ENCODE data around the gene SPATA20.
A peak's percentile ranks its signal among the peaks of the same experiment; 100 is the strongest.

The SPATA20 gene

GRCh38 chr17:50508573-50509460 is 38.2 kb upstream of the SPATA20 start:
- no peaks in the 10 kb centered on the region for H3K27me3 ChIP-seq (ENCODE audit: insufficient read depth, low read length)
- no peaks in the 10 kb centered on the region for H3K36me3 ChIP-seq (ENCODE audit: insufficient read depth, low read length)
- H3K9me3 ChIP-seq (ENCODE audit: insufficient read depth, low read depth, low read length) = no peaks in the 10 kb centered on the region
- peak overlapping the region; percentile 70 for H3K9ac ChIP-seq (ENCODE audit: low read depth, low read length)
- 0 out of 2 replicates have a peak, but pooled peaks cover 11% of the 10 kb centered on the region for H3K4me1 ChIP-seq (ENCODE audit: insufficient read depth, low read length)
- 27% methylated on average over 32 of the region's 32 CpGs for whole genome bisulfite sequencing
- H3K27ac ChIP-seq (ENCODE audit: low read depth, low read length) = peak overlapping the region; percentile 13; the same call in 1 of the 2 replicates
- peak overlapping the region; percentile 91 for H3K4me3 ChIP-seq (ENCODE audit: low read length)

- H3K4me3 ChIP-seq (ENCODE audit: low read length) = no peak overlapping the region
- no peaks in the 10 kb centered on the region for H3K36me3 ChIP-seq (ENCODE audit: insufficient read depth, low read length)
Observed at GRCh38 chr17:50511058-50511457, 35.9 kb upstream of the SPATA20 start.

GRCh38 chr17:50513495-50513894 is 33.5 kb upstream of the SPATA20 start:
- Histone ChIP-seq H3K27ac (ENCODE audit: low read depth, low read length) (no peak overlapping the region), H3K4me3 (ENCODE audit: low read length) (no peak overlapping the region), H3K27me3 (ENCODE audit: insufficient read depth, low read length) (no peaks in the 10 kb centered on the region), H3K9ac (ENCODE audit: low read depth, low read length) (no peak overlapping the region), H3K36me3 (ENCODE audit: insufficient read depth, low read length) (no peaks in the 10 kb centered on the region), H3K4me1 (ENCODE audit: insufficient read depth, low read length) (0 out of 2 replicates have a peak, but pooled peaks cover 7% of the 10 kb centered on the region), H3K9me3 (ENCODE audit: insufficient read depth, low read depth, low read length) (no peaks in the 10 kb centered on the region)
- 88% methylated on average over 4 of the region's 4 CpGs for WGBS

More at GRCh38 chr17:50511058-50511457, 35.9 kb upstream of the SPATA20 start:
- WGBS = 70% methylated on average over 3 of the region's 3 CpGs
- Histone ChIP-seq H3K27ac (ENCODE audit: low read depth, low read length) (no peak overlapping the region), H3K4me1 (ENCODE audit: insufficient read depth, low read length) (0 out of 2 replicates have a peak, but pooled peaks cover 11% of the 10 kb centered on the region), H3K9me3 (ENCODE audit: insufficient read depth, low read depth, low read length) (no peaks in the 10 kb centered on the region), H3K9ac (ENCODE audit: low read depth, low read length) (no peak overlapping the region), H3K27me3 (ENCODE audit: insufficient read depth, low read length) (no peaks in the 10 kb centered on the region)

GRCh38 chr17:50514388-50514787 is 32.6 kb upstream of the SPATA20 start:
- Histone ChIP-seq H3K27me3 (ENCODE audit: insufficient read depth, low read length) (no peaks in the 10 kb centered on the region), H3K36me3 (ENCODE audit: insufficient read depth, low read length) (no peaks in the 10 kb centered on the region), H3K4me1 (ENCODE audit: insufficient read depth, low read length) (0 out of 2 replicates have a peak, but pooled peaks cover 7% of the 10 kb centered on the region), H3K4me3 (ENCODE audit: low read length) (no peak overlapping the region), H3K27ac (ENCODE audit: low read depth, low read length) (no peak overlapping the region), H3K9me3 (ENCODE audit: insufficient read depth, low read depth, low read length) (no peaks in the 10 kb centered on the region), H3K9ac (ENCODE audit: low read depth, low read length) (no peak overlapping the region)
- 70% methylated on average over 3 of the region's 3 CpGs for WGBS

GRCh38 chr17:50514936-50515702 is 31.9 kb upstream of the SPATA20 start:
- WGBS = 74% methylated on average over 6 of the region's 6 CpGs
- H3K4me1 ChIP-seq (ENCODE audit: insufficient read depth, low read length) = 0 out of 2 replicates have a peak, but pooled peaks cover 7% of the 10 kb centered on the region

GRCh38 chr17:50517011-50517410 is 30.0 kb upstream of the SPATA20 start:
- Histone ChIP-seq H3K4me1 (ENCODE audit: insufficient read depth, low read length) (no peaks in the 10 kb centered on the region), H3K36me3 (ENCODE audit: insufficient read depth, low read length) (no peaks in the 10 kb centered on the region), H3K9ac (ENCODE audit: low read depth, low read length) (no peak overlapping the region), H3K27ac (ENCODE audit: low read depth, low read length) (no peak overlapping the region), H3K9me3 (ENCODE audit: insufficient read depth, low read depth, low read length) (no peaks in the 10 kb centered on the region), H3K4me3 (ENCODE audit: low read length) (no peak overlapping the region), H3K27me3 (ENCODE audit: insufficient read depth, low read length) (no peaks in the 10 kb centered on the region)
- WGBS = 85% methylated on average over 4 of the region's 4 CpGs

More at GRCh38 chr17:50514936-50515702, 31.9 kb upstream of the SPATA20 start:
- Histone ChIP-seq H3K36me3 (ENCODE audit: insufficient read depth, low read length) (no peaks in the 10 kb centered on the region), H3K27ac (ENCODE audit: low read depth, low read length) (no peak overlapping the region), H3K9me3 (ENCODE audit: insufficient read depth, low read depth, low read length) (no peaks in the 10 kb centered on the region), H3K27me3 (ENCODE audit: insufficient read depth, low read length) (no peaks in the 10 kb centered on the region), H3K4me3 (ENCODE audit: low read length) (no peak overlapping the region), H3K9ac (ENCODE audit: low read depth, low read length) (no peak overlapping the region)

GRCh38 chr17:50517504-50518383 is 29.2 kb upstream of the SPATA20 start:
- Histone ChIP-seq H3K27me3 (ENCODE audit: insufficient read depth, low read length) (no peaks in the 10 kb centered on the region), H3K4me1 (ENCODE audit: insufficient read depth, low read length) (no peaks in the 10 kb centered on the region), H3K9me3 (ENCODE audit: insufficient read depth, low read depth, low read length) (no peaks in the 10 kb centered on the region), H3K36me3 (ENCODE audit: insufficient read depth, low read length) (no peaks in the 10 kb centered on the region), H3K27ac (ENCODE audit: low read depth, low read length) (no peak overlapping the region), H3K9ac (ENCODE audit: low read depth, low read length) (no peak overlapping the region), H3K4me3 (ENCODE audit: low read length) (no peak overlapping the region)
- WGBS = 87% methylated on average over 8 of the region's 8 CpGs

- Histone ChIP-seq H3K36me3 (ENCODE audit: insufficient read depth, low read length) (no peaks in the 10 kb centered on the region), H3K9me3 (ENCODE audit: insufficient read depth, low read depth, low read length) (no peaks in the 10 kb centered on the region), H3K4me3 (ENCODE audit: low read length) (no peak overlapping the region), H3K4me1 (ENCODE audit: insufficient read depth, low read length) (no peaks in the 10 kb centered on the region), H3K27me3 (ENCODE audit: insufficient read depth, low read length) (no peaks in the 10 kb centered on the region), H3K27ac (ENCODE audit: low read depth, low read length) (no peak overlapping the region), H3K9ac (ENCODE audit: low read depth, low read length) (no peak overlapping the region)
- WGBS = 84% methylated on average over 13 of the region's 13 CpGs
Observed at GRCh38 chr17:50518384-50519023, 28.5 kb upstream of the SPATA20 start.

GRCh38 chr17:50519141-50519834 is 27.7 kb upstream of the SPATA20 start:
- H3K9ac ChIP-seq (ENCODE audit: low read depth, low read length) = no peak overlapping the region

GRCh38 chr17:50520483-50520882 is 26.5 kb upstream of the SPATA20 start:
- H3K4me1 ChIP-seq (ENCODE audit: insufficient read depth, low read length) = no peaks in the 10 kb centered on the region
- no peaks in the 10 kb centered on the region for H3K27me3 ChIP-seq (ENCODE audit: insufficient read depth, low read length)
- H3K27ac ChIP-seq (ENCODE audit: low read depth, low read length) = no peak overlapping the region
- no peak overlapping the region for H3K4me3 ChIP-seq (ENCODE audit: low read length)
- 94% methylated on average over 2 of the region's 2 CpGs for WGBS
- no peak overlapping the region for H3K9ac ChIP-seq (ENCODE audit: low read depth, low read length)
- no peaks in the 10 kb centered on the region for H3K36me3 ChIP-seq (ENCODE audit: insufficient read depth, low read length)
- no peaks in the 10 kb centered on the region for H3K9me3 ChIP-seq (ENCODE audit: insufficient read depth, low read depth, low read length)

More at GRCh38 chr17:50519141-50519834, 27.7 kb upstream of the SPATA20 start:
- Histone ChIP-seq H3K27me3 (ENCODE audit: insufficient read depth, low read length) (no peaks in the 10 kb centered on the region), H3K4me1 (ENCODE audit: insufficient read depth, low read length) (no peaks in the 10 kb centered on the region), H3K9me3 (ENCODE audit: insufficient read depth, low read depth, low read length) (no peaks in the 10 kb centered on the region), H3K4me3 (ENCODE audit: low read length) (no peak overlapping the region), H3K27ac (ENCODE audit: low read depth, low read length) (no peak overlapping the region), H3K36me3 (ENCODE audit: insufficient read depth, low read length) (no peaks in the 10 kb centered on the region)
- WGBS = 94% methylated on average over 8 of the region's 8 CpGs

All from HUES64 (cell line).